Breast epithelium (tissue), 3 donors: ENCODE data around the gene DCDC1.

Source experiments
- CTCF ChIP-seq, 3 donors: fragments of 450-650 bp; IDR thresholded peaks; one replicate each; pipeline ENCODE4 v1.5.1; 2016 to 2017; ENCODE audit warnings: antibody characterized with exemption in 3 of 3, mild to moderate bottlenecking in 3 of 3, moderate library complexity in 3 of 3
- POLR2A ChIP-seq: fragments of 450-650 bp; IDR thresholded peaks from one replicate; pipeline ENCODE4 v1.6.1; 2016; ENCODE audit warnings: antibody characterized with exemption, mild to moderate bottlenecking, moderate library complexity
- POLR2AphosphoS5 ChIP-seq, 3 donors: sonication (generic); formaldehyde crosslinking; IDR thresholded peaks; one replicate each; pipeline ENCODE4 v1.6.1; 2017; ENCODE audit warnings: antibody characterized with exemption in 3 of 3

DNA sequence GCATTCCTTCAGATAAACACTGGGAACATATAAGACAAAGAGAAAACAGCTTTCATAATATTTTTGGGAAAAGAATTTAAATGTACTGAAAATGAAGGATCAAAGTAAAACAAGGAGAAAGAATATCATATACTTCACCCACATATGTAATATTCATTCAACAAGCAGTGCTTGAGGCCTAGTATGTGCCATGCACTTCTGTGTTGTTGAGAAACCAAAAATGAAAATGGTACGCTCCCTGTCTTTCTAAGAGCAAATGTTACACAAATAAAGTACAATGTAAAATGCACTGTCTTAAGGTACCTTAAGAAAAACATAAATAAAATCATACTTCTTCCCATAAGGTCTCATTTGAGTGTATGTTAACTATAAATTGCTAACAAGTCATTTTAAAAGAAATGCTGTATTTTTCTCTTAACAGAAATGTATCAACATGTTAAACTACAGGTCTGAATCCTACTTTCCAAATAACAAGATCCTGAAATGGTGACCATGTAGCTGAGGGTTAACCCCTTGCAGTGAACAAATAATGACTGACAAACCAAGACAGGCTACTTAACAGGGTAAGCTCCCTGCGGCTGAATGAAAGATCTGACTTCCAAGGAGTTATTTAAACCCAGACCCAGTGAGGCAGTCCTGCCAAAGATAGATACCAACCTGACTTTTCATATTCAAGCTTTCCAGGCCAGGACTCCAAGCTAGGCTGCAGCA lies 377.6 kb downstream of the DCDC1 start:
- no peak for TF ChIP-seq POLR2A
- no peak for TF ChIP-seq CTCF (IDR thresholded peaks at IDR 0.05)
- TF ChIP-seq POLR2AphosphoS5 (IDR thresholded peaks at IDR 0.05): no peak
